GM12872 (cell line): Measurements from ENCODE around the gene FSIP1.

Experiments
- CTCF ChIP-seq: IDR thresholded peaks from 3 replicates; pipeline ENCODE4 v1.5.1; 2011; ENCODE audit warnings: low read depth, mild to moderate bottlenecking, low read length, moderate library complexity; ENCODE audit not compliant: insufficient read depth

The FSIP1 gene

GRCh38 chr15:39553947-39554693 lies 228.5 kb downstream of the FSIP1 start:
- no peak for TF ChIP-seq CTCF

GRCh38 chr15:39552556-39552955 lies 230.1 kb downstream of the FSIP1 start:
- TF ChIP-seq CTCF = no peak

- TF ChIP-seq CTCF = no peak
Observed at GRCh38 chr15:39551476-39551875, 231.2 kb downstream of the FSIP1 start.
